Mucosa of stomach (tissue), 1 donor: ENCODE measurements around the gene EEF1AKMT3.
"Not testable (repeated sequence)": the region's sequence is repeated elsewhere in the genome, so short reads cannot be mapped to it uniquely, and the experiment has no call there.

Experiments used
- H3K27me3 ChIP-seq: one replicate; pipeline ENCODE4 v1.7.0; 2013; ENCODE audit warnings: mild to moderate bottlenecking, low read length; ENCODE audit not compliant: control insufficient read depth, insufficient read depth
- H3K36me3 ChIP-seq: one replicate; pipeline ENCODE4 v1.7.0; 2013; ENCODE audit warnings: low read length; ENCODE audit not compliant: control insufficient read depth, insufficient read depth
- H3K4me1 ChIP-seq: one replicate; pipeline ENCODE4 v1.7.0; 2013; ENCODE audit warnings: mild to moderate bottlenecking, low read length; ENCODE audit not compliant: control insufficient read depth, insufficient read depth
- H3K4me3 ChIP-seq: one replicate; pipeline ENCODE4 v1.7.0; 2013; ENCODE audit warnings: low read length
- H3K9ac ChIP-seq: one replicate; pipeline ENCODE4 v1.7.0; 2013; ENCODE audit warnings: mild to moderate bottlenecking, low read length, moderate library complexity
- H3K9me3 ChIP-seq: one replicate; pipeline ENCODE4 v1.7.0; 2013; ENCODE audit warnings: mild to moderate bottlenecking, low read length, moderate library complexity; ENCODE audit not compliant: control insufficient read depth
- donor health status: Pancreatic carcinoma.

Gene EEF1AKMT3

DNA sequence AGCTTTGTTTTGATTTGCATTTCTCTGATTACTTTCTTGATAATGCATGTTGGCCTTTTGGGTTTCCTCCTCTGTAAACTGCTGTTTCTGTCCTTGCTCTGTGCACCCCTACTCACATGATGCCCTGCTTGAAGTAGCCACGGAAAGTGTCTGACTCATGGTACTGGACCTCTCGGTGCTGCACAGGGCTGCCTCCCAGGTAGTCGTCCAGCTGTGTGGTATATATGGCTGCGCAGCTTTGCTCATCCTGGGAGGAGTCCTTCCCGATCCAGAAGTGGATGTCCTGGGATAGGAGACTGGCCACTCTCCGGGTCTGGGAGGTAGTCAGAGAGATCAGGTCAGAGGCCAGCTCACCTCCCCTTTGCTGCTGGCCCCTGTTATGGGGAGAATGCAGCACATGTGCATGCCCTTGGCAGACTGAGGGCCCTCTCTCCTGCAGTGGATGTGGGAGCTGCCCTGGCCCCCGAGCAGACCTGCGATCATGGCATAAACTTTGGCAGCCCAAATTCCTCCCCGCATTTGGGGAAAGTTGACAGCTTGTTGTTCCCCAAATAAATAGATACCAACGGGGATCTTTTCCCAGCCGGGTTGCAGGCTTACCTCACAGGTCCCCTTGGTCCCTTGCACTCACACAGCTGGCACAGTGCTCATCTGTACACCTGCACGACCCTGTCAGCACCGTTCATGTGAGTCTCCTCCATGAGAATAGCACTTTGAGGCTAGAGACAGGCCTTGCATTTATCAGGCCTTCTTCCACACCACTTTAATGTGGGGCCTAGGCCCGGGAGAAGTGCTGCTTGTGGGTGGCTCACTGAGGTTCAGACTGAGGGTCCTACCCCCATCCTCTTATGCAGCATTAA lies 40.9 kb downstream of the EEF1AKMT3 start:
- peaks cover 4% of the 10 kb centered on the region for H3K36me3 ChIP-seq
- no peak overlapping the region for H3K9ac ChIP-seq
- peaks cover 36% of the 10 kb centered on the region for H3K4me1 ChIP-seq
- no peak overlapping the region for H3K4me3 ChIP-seq
- no peaks in the 10 kb centered on the region for H3K9me3 ChIP-seq
- H3K27me3 ChIP-seq, result no peaks in the 10 kb centered on the region

GRCh38 chr12:57813971-57814772 lies 41.8 kb downstream of the EEF1AKMT3 start:
- H3K36me3 ChIP-seq, result peaks cover 4% of the 10 kb centered on the region
- peaks cover 36% of the 10 kb centered on the region for H3K4me1 ChIP-seq
- no peak overlapping the region for H3K9ac ChIP-seq
- no peaks in the 10 kb centered on the region for H3K27me3 ChIP-seq
- H3K9me3 ChIP-seq, result no peaks in the 10 kb centered on the region
- no peak overlapping the region for H3K4me3 ChIP-seq

DNA sequence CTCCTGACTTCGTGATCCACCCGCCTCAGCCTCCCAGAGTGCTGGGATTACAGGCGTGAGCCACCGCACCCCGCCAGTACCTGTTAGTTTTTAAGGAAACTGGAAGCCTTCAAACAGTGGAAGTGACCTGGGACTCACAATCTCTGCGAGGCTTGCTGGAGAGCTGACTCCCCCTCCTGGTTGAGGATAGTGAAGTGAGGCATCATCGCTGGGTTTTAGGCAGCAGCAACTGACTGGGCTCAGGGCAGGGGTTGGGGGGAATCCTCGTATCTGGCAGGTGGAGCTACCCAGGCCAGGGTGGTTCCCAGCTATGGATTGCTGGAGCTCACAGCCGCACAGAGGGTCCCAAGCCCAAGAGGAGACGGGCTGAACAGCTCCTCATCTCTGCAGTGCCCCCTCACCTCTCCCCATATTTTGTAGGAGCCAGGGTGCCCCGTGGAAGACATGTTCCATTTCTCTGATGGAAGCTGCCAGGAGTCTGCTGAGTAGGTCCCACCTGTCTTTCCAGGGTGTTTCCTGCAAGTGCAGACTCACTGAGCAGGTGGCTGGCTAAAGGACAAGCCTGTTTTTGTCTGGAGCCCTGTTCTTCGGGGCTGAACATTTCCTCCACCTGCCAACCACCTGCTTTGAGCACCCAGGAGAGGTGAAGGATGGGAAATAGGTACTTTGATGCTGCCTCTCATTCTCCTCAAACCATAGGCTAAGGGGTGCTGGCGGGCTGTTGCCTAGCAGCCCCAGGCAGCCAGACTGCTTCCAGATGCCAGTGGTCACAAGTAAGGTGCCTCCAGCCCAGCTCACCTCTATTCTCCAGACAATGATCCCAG lies 43.0 kb downstream of the EEF1AKMT3 start:
- Histone ChIP-seq H3K4me1 (peaks cover 35% of the 10 kb centered on the region), H3K27me3 (no peaks in the 10 kb centered on the region), H3K36me3 (no peaks in the 10 kb centered on the region), H3K9me3 (no peaks in the 10 kb centered on the region), H3K9ac (no peak overlapping the region), H3K4me3 (no peak overlapping the region)

DNA sequence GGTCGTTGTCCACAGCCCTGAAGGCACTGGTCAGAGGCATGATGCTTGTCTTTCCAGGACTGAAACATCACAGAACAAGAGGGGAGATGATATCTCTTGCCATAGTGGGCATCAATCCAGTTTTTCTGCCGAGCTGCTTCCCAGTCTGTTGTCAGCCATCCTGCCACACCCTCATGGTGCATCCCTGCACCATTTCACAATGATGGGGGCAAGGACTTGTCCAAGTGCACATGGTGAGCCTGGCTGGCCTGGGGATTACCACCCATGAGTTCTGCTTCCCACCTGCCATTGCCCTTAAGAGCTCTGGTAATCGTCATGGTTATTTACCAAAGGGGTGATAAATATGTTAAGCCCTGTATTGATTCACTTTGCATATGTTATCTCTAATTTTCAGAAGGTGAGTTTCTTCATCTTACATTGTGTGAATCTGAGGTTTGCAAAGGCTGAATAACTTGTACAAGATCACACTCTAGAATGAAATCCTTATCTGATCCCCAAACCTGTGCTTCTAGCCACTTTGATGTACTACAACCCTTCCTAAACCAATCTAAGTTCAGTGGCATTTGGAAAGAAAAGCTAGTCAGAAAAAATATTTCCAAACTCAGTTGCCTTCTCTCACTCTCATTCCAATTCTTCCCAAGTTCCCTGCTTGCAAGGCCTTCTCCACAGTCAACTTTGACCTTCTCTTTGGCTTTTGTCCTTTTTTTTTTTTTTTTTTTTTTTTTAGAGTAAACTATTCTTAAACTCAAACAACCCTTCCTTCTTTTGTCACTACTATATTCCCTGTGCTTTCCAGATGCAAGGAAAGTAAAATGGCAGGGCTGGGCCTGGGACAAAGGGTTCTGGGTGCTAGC lies 43.8 kb downstream of the EEF1AKMT3 start:
- Histone ChIP-seq H3K9me3 (no peaks in the 10 kb centered on the region), H3K4me1 (peaks cover 29% of the 10 kb centered on the region), H3K4me3 (no peak overlapping the region), H3K9ac (no peak overlapping the region), H3K36me3 (no peaks in the 10 kb centered on the region), H3K27me3 (no peaks in the 10 kb centered on the region)

- Histone ChIP-seq H3K4me3 (no peak overlapping the region), H3K27me3 (no peaks in the 10 kb centered on the region), H3K36me3 (peaks cover 1% of the 10 kb centered on the region), H3K9ac (no peak overlapping the region), H3K4me1 (peaks cover 29% of the 10 kb centered on the region), H3K9me3 (no peaks in the 10 kb centered on the region)
Measured at GRCh38 chr12:57816855-57817151, 44.4 kb downstream of the EEF1AKMT3 start.

DNA sequence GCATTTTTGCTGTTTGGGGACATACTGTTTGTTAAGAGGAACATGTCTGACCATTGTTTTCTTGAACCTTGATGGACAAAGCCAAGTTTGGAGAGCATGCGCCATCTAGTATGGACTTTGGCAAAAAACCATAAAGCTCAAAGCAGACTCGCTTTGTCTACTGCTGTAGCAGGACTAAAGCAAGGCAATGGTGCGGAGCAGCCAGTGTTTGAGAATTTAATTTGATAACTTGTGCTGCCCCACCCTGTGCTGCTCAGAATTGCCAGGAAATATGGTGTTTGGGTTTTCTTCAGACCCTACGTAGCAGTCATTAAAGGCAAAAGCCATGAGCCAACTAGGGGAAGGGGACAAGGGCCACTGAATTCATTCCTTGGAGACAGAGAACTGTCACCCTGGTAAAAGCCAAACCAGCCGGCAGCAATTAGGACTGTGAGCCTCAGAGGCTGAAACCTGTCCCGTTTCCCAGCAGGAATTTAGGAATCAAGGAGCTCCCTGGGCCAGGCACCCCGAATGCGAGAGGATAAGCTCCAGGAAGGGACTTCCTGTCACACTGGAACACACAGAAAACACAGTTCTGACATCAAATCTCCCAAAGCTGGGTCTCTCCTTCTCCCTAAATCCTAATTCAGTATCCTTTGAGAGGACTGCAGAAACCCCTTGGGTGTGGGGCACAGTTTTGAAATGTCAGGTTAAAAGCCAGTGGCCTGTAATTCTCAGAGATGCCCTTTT lies 45.0 kb downstream of the EEF1AKMT3 start:
- Histone ChIP-seq H3K4me3 (no peak overlapping the region), H3K9me3 (no peaks in the 10 kb centered on the region), H3K27me3 (no peaks in the 10 kb centered on the region), H3K36me3 (peaks cover 4% of the 10 kb centered on the region), H3K9ac (no peak overlapping the region), H3K4me1 (peaks cover 29% of the 10 kb centered on the region)

- not testable (repeated sequence) for H3K9ac ChIP-seq
- peaks cover 24% of the 10 kb centered on the region for H3K4me1 ChIP-seq
Measured at GRCh38 chr12:57817990-57818331, 45.5 kb downstream of the EEF1AKMT3 start.

DNA sequence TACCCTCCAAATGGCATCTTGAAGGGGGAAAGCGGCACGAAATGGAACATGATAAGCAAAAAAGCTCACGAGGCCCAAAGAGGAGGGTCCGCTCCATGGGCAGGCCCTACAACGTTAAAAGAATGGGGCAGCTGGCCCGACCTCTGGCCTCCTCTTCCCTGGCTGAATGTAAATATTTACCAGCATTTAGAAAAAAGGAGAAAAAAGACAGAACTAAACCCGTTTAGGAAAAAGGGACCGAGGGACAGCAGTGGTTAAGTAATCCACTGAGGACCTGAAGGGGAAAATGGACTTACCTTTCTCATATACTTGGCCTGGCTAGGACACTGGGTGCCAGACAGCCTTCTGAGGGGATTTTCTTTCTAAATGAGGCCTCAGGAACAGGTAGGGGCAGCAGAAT lies 47.7 kb downstream of the EEF1AKMT3 start:
- not testable (repeated sequence) for H3K9me3 ChIP-seq, H3K4me3 ChIP-seq, H3K9ac ChIP-seq, H3K27me3 ChIP-seq
- H3K36me3 ChIP-seq, result peaks cover 14% of the 10 kb centered on the region
- peaks cover 20% of the 10 kb centered on the region for H3K4me1 ChIP-seq

More at GRCh38 chr12:57817990-57818331, 45.5 kb downstream of the EEF1AKMT3 start:
- H3K36me3 ChIP-seq, H3K9me3 ChIP-seq, H3K27me3 ChIP-seq, H3K4me3 ChIP-seq: not testable (repeated sequence)

DNA sequence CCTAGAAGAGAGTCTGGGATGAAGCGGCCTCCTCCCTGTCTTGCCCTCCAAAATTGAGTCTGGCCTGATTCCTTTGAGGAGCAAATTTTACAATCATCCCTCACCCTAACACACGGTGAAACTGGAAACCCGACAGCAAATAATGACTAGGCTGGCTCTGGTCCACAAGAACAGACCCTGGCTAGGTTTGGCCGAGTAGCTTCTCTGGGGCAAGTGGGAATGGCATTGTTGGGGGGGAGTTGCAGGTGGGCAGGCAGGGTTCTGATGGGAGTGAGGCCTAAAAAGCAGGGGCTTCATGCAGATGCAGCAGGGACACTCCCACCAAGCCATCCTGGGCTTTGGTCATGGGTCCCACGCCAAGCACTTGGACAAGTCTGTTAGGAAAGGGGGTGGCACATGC lies 48.6 kb downstream of the EEF1AKMT3 start:
- H3K27me3 ChIP-seq, H3K4me3 ChIP-seq, H3K9ac ChIP-seq, H3K9me3 ChIP-seq: not testable (repeated sequence)
- H3K36me3 ChIP-seq, result peaks cover 14% of the 10 kb centered on the region
- H3K4me1 ChIP-seq, result peaks cover 16% of the 10 kb centered on the region

- H3K36me3 ChIP-seq, result peaks cover 20% of the 10 kb centered on the region
- no peak overlapping the region for H3K4me3 ChIP-seq
- H3K27me3 ChIP-seq, result no peaks in the 10 kb centered on the region
- H3K4me1 ChIP-seq, result peaks cover 11% of the 10 kb centered on the region
- no peak overlapping the region for H3K9ac ChIP-seq
- H3K9me3 ChIP-seq, result no peaks in the 10 kb centered on the region
Measured at GRCh38 chr12:57821474-57822214, 49.2 kb downstream of the EEF1AKMT3 start.
